A549 (cell line): ENCODE results near the gene ZNF717. TPM values are rescaled to one million over a fixed set of nuclear protein-coding genes. Genes with fewer than 3 reads are reported as not detected.
A peak's percentile ranks its signal among the peaks of the same experiment; 100 is the strongest.

Experiments used
- ATAC-seq, 2 experiments: fragments of 200-7000 bp in 1 of 2; fragments of >200 bp in 1 of 2; cut with Nextera tagmentation in 1 of 2; cut with Tn5 transposase in 1 of 2; 3 replicates each; pipeline versions ENCODE4 v1.8.0 to v1.9.1; 2018 to 2020; ENCODE audit warnings: mild to moderate bottlenecking in 1 of 2, moderate library complexity in 1 of 2
- CTCF ChIA-PET: fragments of 300-600 bp; sonication (Branson Sonifier 250); formaldehyde crosslinking; extraction: SDS; loops from one replicate; lab custom pipeline; 2021; ENCODE audit warnings: antibody characterized with exemption, inconsistent platforms; lab: Yijun Ruan, JAX
- POLR2A ChIA-PET: fragments of 350-600 bp; formaldehyde crosslinking; extraction: SDS; loops from one replicate; lab custom pipeline; 2021; ENCODE audit warnings: antibody characterized with exemption, inconsistent platforms; lab: Yijun Ruan, JAX
- DNase-seq, 2 experiments: peaks; one replicate each; pipeline versions ENCODE4 v3.0.0 to v3.0.0-alpha.2; 2011 to 2016; ENCODE audit warnings: low read depth in 1 of 2, low spot score in 1 of 2
- FAIRE-seq: peaks from 2 replicates; lab custom pipeline; 2011; peaks lifted over from hg19 to GRCh38; lab: Jason Lieb, UNC
- H3K27ac ChIP-seq, 2 experiments: fragments of >200 bp; sonication (Bioruptor Twin); formaldehyde crosslinking; 3 replicates each; pipeline ENCODE4 v1.5.1; 2016 to 2017
- H3K4me1 ChIP-seq: fragments of >200 bp; sonication (Bioruptor Twin); formaldehyde crosslinking; 3 replicates; pipeline ENCODE4 v1.6.1; 2016
- H3K4me2 ChIP-seq: fragments of >200 bp; sonication (Bioruptor Twin); formaldehyde crosslinking; 3 replicates; pipeline ENCODE4 v1.6.1; 2016
- H3K4me3 ChIP-seq: fragments of >200 bp; sonication (Bioruptor Twin); formaldehyde crosslinking; 3 replicates; pipeline ENCODE4 v1.5.1; 2016
- H3K9me3 ChIP-seq: fragments of >200 bp; sonication (Bioruptor Twin); formaldehyde crosslinking; 3 replicates; pipeline ENCODE4 v1.6.1; 2016
- BHLHE40 ChIP-seq: IDR thresholded peaks from 2 replicates; pipeline ENCODE4 v1.6.1; 2012; ENCODE audit warnings: low read depth, low read length, inconsistent platforms
- CBX2 ChIP-seq: fragments of 200-600 bp; sonication (generic); IDR thresholded peaks from 2 replicates; pipeline ENCODE4 v1.6.1; 2016; ENCODE audit warnings: low read depth, mild to moderate bottlenecking, borderline replicate concordance
- CBX8 ChIP-seq: fragments of 200-600 bp; sonication (generic); IDR thresholded peaks from 2 replicates; pipeline ENCODE4 v1.6.1; 2016
- CEBPB ChIP-seq, 2 experiments: fragments of >200 bp in 1 of 2; sonication (Bioruptor Twin) in 1 of 2; formaldehyde crosslinking in 1 of 2; IDR thresholded peaks; 2 replicates each; pipeline ENCODE4 v1.6.1; 2012 to 2016
- EHF ChIP-seq: fragments of 250-450 bp; sonication (Bioruptor Pico); IDR thresholded peaks from 2 replicates; pipeline ENCODE4 v1.5.0; 2020; ENCODE audit warnings: mild to moderate bottlenecking
- ELK1 ChIP-seq: fragments of 150-350 bp; IDR thresholded peaks from 2 replicates; pipeline ENCODE4 v1.6.1; 2014; ENCODE audit warnings: low read depth, mild to moderate bottlenecking, low read length
- FOSB ChIP-seq: fragments of 250-450 bp; sonication (Bioruptor Pico); IDR thresholded peaks from 2 replicates; pipeline ENCODE4 v1.5.0; 2020; ENCODE audit warnings: mild to moderate bottlenecking, moderate library complexity
- GATA3 ChIP-seq: IDR thresholded peaks from 2 replicates; pipeline ENCODE4 v1.6.1; 2012; ENCODE audit warnings: borderline replicate concordance
- HEYL ChIP-seq: fragments of 250-450 bp; sonication (Bioruptor Pico); IDR thresholded peaks from 2 replicates; pipeline ENCODE4 v1.8.0; 2021; ENCODE audit warnings: mild to moderate bottlenecking, moderate library complexity
- JUN ChIP-seq, 2 experiments: fragments of >200 bp; sonication (Bioruptor Twin); formaldehyde crosslinking; IDR thresholded peaks; 2 replicates in 1 of 2; 3 replicates in 1 of 2; pipeline ENCODE4 v1.6.1; 2016 to 2017
- MAFK ChIP-seq: fragments of 450-650 bp; IDR thresholded peaks from 2 replicates; pipeline ENCODE4 v1.6.1; 2014; ENCODE audit not compliant: partially characterized antibody
- MAX ChIP-seq: IDR thresholded peaks from 2 replicates; pipeline ENCODE4 v1.6.1; 2012
- MAZ ChIP-seq: fragments of 150-350 bp; IDR thresholded peaks from 2 replicates; pipeline ENCODE4 v1.6.1; 2014; ENCODE audit warnings: antibody characterized with exemption, low read depth, low read length, borderline replicate concordance
- POLR2A ChIP-seq: IDR thresholded peaks from 2 replicates; pipeline ENCODE4 v1.6.1; 2012; ENCODE audit warnings: mild to moderate bottlenecking, low read length
- POLR2AphosphoS2 ChIP-seq: conservative IDR thresholded peaks from 2 replicates; pipeline ENCODE4 v1.6.1; 2012; ENCODE audit warnings: low read length, improper control_type of control experiment, inconsistent platforms
- RARB ChIP-seq: fragments of 250-450 bp; sonication (Bioruptor Pico); IDR thresholded peaks from 2 replicates; pipeline ENCODE4 v1.8.0; 2021; ENCODE audit warnings: mild to moderate bottlenecking, moderate library complexity
- RFX5 ChIP-seq: fragments of 450-650 bp; IDR thresholded peaks from 2 replicates; pipeline ENCODE4 v1.7.1; 2014; ENCODE audit warnings: antibody characterized with exemption, mild to moderate bottlenecking, moderate library complexity
- RNF2 ChIP-seq: fragments of 200-600 bp; sonication (generic); IDR thresholded peaks from 2 replicates; pipeline ENCODE4 v1.6.1; 2016; ENCODE audit warnings: low read depth, mild to moderate bottlenecking, antibody characterized with exemption, moderate library complexity, borderline replicate concordance
- TFCP2L1 ChIP-seq: fragments of 250-450 bp; sonication (Bioruptor Pico); IDR thresholded peaks from 2 replicates; pipeline ENCODE4 v1.5.0; 2021; ENCODE audit warnings: mild to moderate bottlenecking
- ZSCAN20 ChIP-seq: fragments of 250-450 bp; sonication (Bioruptor Pico); IDR thresholded peaks from 2 replicates; pipeline ENCODE4 v1.8.0; 2022; ENCODE audit warnings: mild to moderate bottlenecking, moderate library complexity
- WGBS: methylation state at CpG from one replicate; pipeline ENCODE4 v1.1.6; 2017; ENCODE audit errors: missing lambda C conversion rate; 5-methylcytosine and 5-hydroxymethylcytosine counted together
- polyA plus RNA-seq, 4 experiments: library from polyadenylated mRNA; depleted of rRNA in 3 of 4; stranded (reverse); fragments of >200 nt; fragmentation: RNase III in 1 of 4; extraction: RNeasy Plus Mini Kit Qiagen cat#74134 plus additional on column Dnase treatment in 1 of 4; gene quantifications; 2 replicates in 3 of 4; 3 replicates in 1 of 4; pipeline ENCODE4 v1.2.3, GENCODE V29; 2011 to 2017
- TF ChIP-seq, protein P1 (sequence below): fragments of >200 bp; sonication (Bioruptor Twin); formaldehyde crosslinking; IDR thresholded peaks from 2 replicates; pipeline ENCODE4 v1.6.1; 2016
- TF ChIP-seq, protein P2 (sequence below): fragments of 200-600 bp; sonication (generic); IDR thresholded peaks from 2 replicates; pipeline ENCODE4 v1.6.1; 2016; ENCODE audit warnings: antibody characterized with exemption, mild to moderate bottlenecking, moderate library complexity
- TF ChIP-seq, protein P3 (sequence below): fragments of >200 bp; sonication (Bioruptor Twin); formaldehyde crosslinking; IDR thresholded peaks from 3 replicates; pipeline ENCODE4 v1.5.1; 2016

Gene ZNF717
- polyA plus RNA-seq, 2 of the 4 experiments (the other 2 are of a cell fraction) = 2.8 to 12.6 TPM

DNA sequence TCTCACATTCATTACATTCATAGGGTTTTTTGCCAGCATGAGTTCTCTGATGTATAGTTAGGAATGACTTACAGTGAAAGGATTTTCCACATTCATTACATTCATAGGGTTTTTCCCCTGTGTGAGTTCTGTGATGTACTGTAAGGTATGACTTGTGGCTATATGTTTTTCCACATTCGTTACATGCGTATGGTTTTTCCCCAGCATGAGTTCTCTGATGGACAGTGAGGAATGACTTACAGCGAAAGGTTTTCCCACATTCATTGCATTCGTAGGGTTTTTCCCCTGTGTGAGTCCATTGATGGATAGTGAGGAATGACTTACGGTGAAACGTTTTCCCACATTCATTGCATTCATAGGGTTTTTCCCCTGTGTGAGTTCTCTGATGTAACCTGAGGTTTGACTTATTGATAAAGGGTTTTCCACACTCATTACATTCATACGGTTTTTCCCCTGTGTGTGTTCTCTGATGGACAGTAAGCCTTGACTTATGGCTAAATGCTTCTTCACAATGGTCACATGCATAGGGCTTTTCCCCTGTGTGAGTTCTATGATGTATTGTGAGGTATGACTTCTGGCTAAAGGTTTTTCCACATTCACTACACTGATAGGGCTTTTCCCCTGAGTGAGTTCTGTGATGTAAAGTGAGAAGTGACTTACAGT, 47.4 kb downstream of the ZNF717 start:
- DNase-seq (peak in 1 of 2 experiments; percentile 42), ATAC-seq (no peak)
- H3K4me1 ChIP-seq = no peaks in the 10 kb centered on the region
- 0 out of 2 replicates have a peak, but pooled peaks have one; percentile 18 for TF ChIP-seq GATA3
- TF ChIP-seq CBX8 = no peak
- TF ChIP-seq, all 56 proteins: peak for 1
- FAIRE-seq = no peak
- WGBS = 68% methylated on average over 7 of the region's 7 CpGs
- no peak overlapping the region for H3K4me2 ChIP-seq
- ChIA-PET CTCF (no interaction called here), POLR2A (no interaction called here)
- peaks cover 42% of the 10 kb centered on the region for H3K9me3 ChIP-seq
- H3K27ac ChIP-seq = no peak overlapping the region
- no peak overlapping the region for H3K4me3 ChIP-seq

GRCh38 chr3:75727985-75728384, 57.4 kb downstream of the ZNF717 start:
- no peak for TF ChIP-seq JUN (IDR thresholded peaks at IDR 0.05)
- TF ChIP-seq, protein P1, sequence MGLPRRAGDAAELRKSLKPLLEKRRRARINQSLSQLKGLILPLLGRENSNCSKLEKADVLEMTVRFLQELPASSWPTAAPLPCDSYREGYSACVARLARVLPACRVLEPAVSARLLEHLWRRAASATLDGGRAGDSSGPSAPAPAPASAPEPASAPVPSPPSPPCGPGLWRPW = no peak
- peak; percentile 55 for TF ChIP-seq MAFK
- no peak for TF ChIP-seq FOSB
- no peak for TF ChIP-seq CBX2
- no peak for TF ChIP-seq CEBPB (IDR thresholded peaks at IDR 0.05)
- no peak for TF ChIP-seq BHLHE40
- WGBS = 47% methylated on average over 2 of the region's 2 CpGs
- ChIA-PET CTCF (no interaction called here), POLR2A (no interaction called here)
- ATAC-seq = no peak
- no peaks in the 10 kb centered on the region for H3K4me1 ChIP-seq
- FAIRE-seq = no peak
- no peak for DNase-seq
- no peak overlapping the region for H3K4me3 ChIP-seq
- H3K9me3 ChIP-seq = peaks cover 8% of the 10 kb centered on the region; the same call in 2 of the 3 replicates
- no peak overlapping the region for H3K4me2 ChIP-seq
- H3K27ac ChIP-seq = no peak overlapping the region

GRCh38 chr3:75692061-75692460, 93.3 kb downstream of the ZNF717 start:
- DNase-seq = no peak
- ATAC-seq = no peak
- FAIRE-seq = no peak

GRCh38 chr3:75687323-75687722, 98.0 kb downstream of the ZNF717 start:
- Histone ChIP-seq H3K27ac (no peak overlapping the region), H3K9me3 (0 out of 3 replicates have a peak, but pooled peaks cover 2% of the 10 kb centered on the region), H3K4me3 (no peak overlapping the region), H3K4me1 (no peaks in the 10 kb centered on the region), H3K4me2 (no peak overlapping the region)
- ChIA-PET POLR2A (no interaction called here), CTCF (no interaction called here)
- WGBS = 59% methylated on average over 9 of the region's 9 CpGs
- FAIRE-seq (no peak), DNase-seq (no peak), ATAC-seq (no peak)
- no peak for TF ChIP-seq TFCP2L1 (CRISPR knock-in tag)
- no peak for TF ChIP-seq MAZ
- no peak for TF ChIP-seq RARB (CRISPR knock-in tag)
- TF ChIP-seq, protein P2, sequence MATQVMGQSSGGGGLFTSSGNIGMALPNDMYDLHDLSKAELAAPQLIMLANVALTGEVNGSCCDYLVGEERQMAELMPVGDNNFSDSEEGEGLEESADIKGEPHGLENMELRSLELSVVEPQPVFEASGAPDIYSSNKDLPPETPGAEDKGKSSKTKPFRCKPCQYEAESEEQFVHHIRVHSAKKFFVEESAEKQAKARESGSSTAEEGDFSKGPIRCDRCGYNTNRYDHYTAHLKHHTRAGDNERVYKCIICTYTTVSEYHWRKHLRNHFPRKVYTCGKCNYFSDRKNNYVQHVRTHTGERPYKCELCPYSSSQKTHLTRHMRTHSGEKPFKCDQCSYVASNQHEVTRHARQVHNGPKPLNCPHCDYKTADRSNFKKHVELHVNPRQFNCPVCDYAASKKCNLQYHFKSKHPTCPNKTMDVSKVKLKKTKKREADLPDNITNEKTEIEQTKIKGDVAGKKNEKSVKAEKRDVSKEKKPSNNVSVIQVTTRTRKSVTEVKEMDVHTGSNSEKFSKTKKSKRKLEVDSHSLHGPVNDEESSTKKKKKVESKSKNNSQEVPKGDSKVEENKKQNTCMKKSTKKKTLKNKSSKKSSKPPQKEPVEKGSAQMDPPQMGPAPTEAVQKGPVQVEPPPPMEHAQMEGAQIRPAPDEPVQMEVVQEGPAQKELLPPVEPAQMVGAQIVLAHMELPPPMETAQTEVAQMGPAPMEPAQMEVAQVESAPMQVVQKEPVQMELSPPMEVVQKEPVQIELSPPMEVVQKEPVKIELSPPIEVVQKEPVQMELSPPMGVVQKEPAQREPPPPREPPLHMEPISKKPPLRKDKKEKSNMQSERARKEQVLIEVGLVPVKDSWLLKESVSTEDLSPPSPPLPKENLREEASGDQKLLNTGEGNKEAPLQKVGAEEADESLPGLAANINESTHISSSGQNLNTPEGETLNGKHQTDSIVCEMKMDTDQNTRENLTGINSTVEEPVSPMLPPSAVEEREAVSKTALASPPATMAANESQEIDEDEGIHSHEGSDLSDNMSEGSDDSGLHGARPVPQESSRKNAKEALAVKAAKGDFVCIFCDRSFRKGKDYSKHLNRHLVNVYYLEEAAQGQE = no peak
- TF ChIP-seq, protein P3, sequence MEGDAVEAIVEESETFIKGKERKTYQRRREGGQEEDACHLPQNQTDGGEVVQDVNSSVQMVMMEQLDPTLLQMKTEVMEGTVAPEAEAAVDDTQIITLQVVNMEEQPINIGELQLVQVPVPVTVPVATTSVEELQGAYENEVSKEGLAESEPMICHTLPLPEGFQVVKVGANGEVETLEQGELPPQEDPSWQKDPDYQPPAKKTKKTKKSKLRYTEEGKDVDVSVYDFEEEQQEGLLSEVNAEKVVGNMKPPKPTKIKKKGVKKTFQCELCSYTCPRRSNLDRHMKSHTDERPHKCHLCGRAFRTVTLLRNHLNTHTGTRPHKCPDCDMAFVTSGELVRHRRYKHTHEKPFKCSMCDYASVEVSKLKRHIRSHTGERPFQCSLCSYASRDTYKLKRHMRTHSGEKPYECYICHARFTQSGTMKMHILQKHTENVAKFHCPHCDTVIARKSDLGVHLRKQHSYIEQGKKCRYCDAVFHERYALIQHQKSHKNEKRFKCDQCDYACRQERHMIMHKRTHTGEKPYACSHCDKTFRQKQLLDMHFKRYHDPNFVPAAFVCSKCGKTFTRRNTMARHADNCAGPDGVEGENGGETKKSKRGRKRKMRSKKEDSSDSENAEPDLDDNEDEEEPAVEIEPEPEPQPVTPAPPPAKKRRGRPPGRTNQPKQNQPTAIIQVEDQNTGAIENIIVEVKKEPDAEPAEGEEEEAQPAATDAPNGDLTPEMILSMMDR = no peak
- TF ChIP-seq EHF = no peak
- no peak for TF ChIP-seq MAX
- no peak for TF ChIP-seq POLR2A
- no peak for TF ChIP-seq RFX5
- TF ChIP-seq RNF2 = no peak
- no peak for TF ChIP-seq ELK1
- no peak for TF ChIP-seq POLR2AphosphoS2
- TF ChIP-seq ZSCAN20 (CRISPR knock-in tag) = no peak

More at GRCh38 chr3:75692061-75692460, 93.3 kb downstream of the ZNF717 start:
- CTCF ChIA-PET = no interaction called here
- WGBS = 15% methylated on average over 2 of the region's 2 CpGs
- no peaks in the 10 kb centered on the region for H3K9me3 ChIP-seq
- no peak overlapping the region for H3K4me2 ChIP-seq
- TF ChIP-seq HEYL (CRISPR knock-in tag) = no peak
- TF ChIP-seq RNF2 = no peak
- TF ChIP-seq BHLHE40 = no peak
- TF ChIP-seq, protein P1 = no peak
- TF ChIP-seq POLR2AphosphoS2 = no peak
- TF ChIP-seq, all 56 proteins: peak for 0
- Histone ChIP-seq H3K4me1 (no peaks in the 10 kb centered on the region), H3K4me3 (no peak overlapping the region), H3K27ac (no peak overlapping the region)
- POLR2A ChIA-PET = no interaction called here
